Aorta (tissue), 5 donors: ENCODE data around the gene RBM11. TPM values are rescaled to one million over a fixed set of nuclear protein-coding genes. Genes with fewer than 3 reads are reported as not detected.
A peak's percentile ranks its signal among the peaks of the same experiment; 100 is the strongest.

ENCODE experiments used
- ATAC-seq: fragments of 200-7000 bp; cut with Tn5 transposase; one replicate; pipeline ENCODE4 v1.9.1; 2022; ENCODE audit warnings: moderate library complexity; ENCODE audit not compliant: low FRiP score
- DNase-seq, 2 donors: peaks; one replicate each; pipeline ENCODE4 v3.0.0-alpha.2; 2020
- H3K27ac ChIP-seq, 2 donors: one replicate each; pipeline ENCODE4 v1.5.1; 2013; ENCODE audit warnings: low read length in 2 of 2, mild to moderate bottlenecking in 2 of 2, moderate library complexity in 2 of 2, control low read depth in 1 of 2, inconsistent platforms in 1 of 2, low read depth in 1 of 2
- H3K27me3 ChIP-seq, 2 donors: one replicate each; pipeline ENCODE4 v1.6.1; 2013; ENCODE audit warnings: control low read depth in 1 of 2, low read length in 1 of 2, mild to moderate bottlenecking in 1 of 2, moderate library complexity in 1 of 2; ENCODE audit not compliant: insufficient read depth in 2 of 2, control insufficient read depth in 1 of 2
- H3K36me3 ChIP-seq, 2 donors: one replicate each; pipeline ENCODE4 v1.6.1; 2013; ENCODE audit warnings: control low read depth in 1 of 2, low read length in 1 of 2, mild to moderate bottlenecking in 1 of 2; ENCODE audit not compliant: insufficient read depth in 2 of 2, control insufficient read depth in 1 of 2
- H3K4me1 ChIP-seq, 2 donors: one replicate each; pipeline ENCODE4 v1.6.1; 2013; ENCODE audit warnings: low read length in 2 of 2, control low read depth in 1 of 2, mild to moderate bottlenecking in 1 of 2, moderate library complexity in 1 of 2; ENCODE audit not compliant: insufficient read depth in 2 of 2, control insufficient read depth in 1 of 2
- H3K4me3 ChIP-seq, 2 donors: one replicate each; pipeline ENCODE4 v1.5.1; 2013; ENCODE audit warnings: low read length in 2 of 2, control low read depth in 1 of 2, mild to moderate bottlenecking in 1 of 2
- H3K9me3 ChIP-seq: one replicate; pipeline ENCODE4 v1.6.1; 2013; ENCODE audit warnings: mild to moderate bottlenecking, low read length; ENCODE audit not compliant: control insufficient read depth
- WGBS, 2 donors: extraction: QIAGEN DNeasy Blood & Tissue Kit; methylation state at CpG; one replicate each; pipeline ENCODE4 v1.1.7; 2013; 5-methylcytosine and 5-hydroxymethylcytosine counted together
- intact Hi-C, 2 donors: fragments of 100-400 bp; cut with DNase I; formaldehyde crosslinking; loops; one replicate each; pipeline versions ENCODE4 v1.14.2 to v1.15.0; 2022
- polyA plus RNA-seq, 2 donors: library from polyadenylated mRNA; stranded (reverse); fragments of 200-250 nt; gene quantifications; one replicate each; pipeline ENCODE4 v1.2.3, GENCODE V29; 2013
- total RNA-seq, 2 donors: library from RNA; stranded (reverse); fragmentation: NEBNext Ultra II Directional; extraction: Animal tissue kit (Norgen Biotek cat#: 25700); gene quantifications; one replicate each; pipeline ENCODE4 v1.2.1, GENCODE V29; 2021
- donor health status: healthy with polysubstance abuse.
- donor health status: Bipolar disorder and iron deficiency.
- donor health status: DM: no; HTN: no; CAD: no.
- donor health status: DM: no; HTN: no; CAD: no.
- donor health status: DM: yes; HTN: yes; CAD: no.

Gene RBM11
- total and polyA plus RNA-seq, 4 donors, result 1.1 to 1.7 (median 1.4) TPM; not detected in 1

DNA sequence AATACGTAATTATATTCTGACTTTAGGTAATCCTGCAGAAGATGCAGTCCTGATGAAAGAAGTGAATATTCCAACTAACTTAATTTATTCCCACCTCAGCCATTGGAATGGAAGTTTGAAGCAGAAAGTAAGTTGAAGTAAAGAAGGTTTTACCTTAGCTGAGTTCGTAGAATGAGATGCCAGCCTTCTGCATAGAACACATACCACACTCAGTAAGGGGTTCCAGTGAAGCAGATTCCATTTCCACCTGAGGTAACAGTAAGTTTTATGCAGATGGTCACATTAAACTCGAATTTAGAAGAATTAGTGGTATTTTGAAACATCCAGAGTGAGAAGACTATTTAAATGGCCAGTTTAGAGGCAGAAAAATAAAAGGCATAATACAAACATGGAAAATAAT is 20.2 kb downstream of the RBM11 start:
- DNase-seq (no peak), ATAC-seq (no peak)
- Histone ChIP-seq H3K9me3 (no peaks in the 10 kb centered on the region), H3K4me1 (no peaks in the 10 kb centered on the region), H3K27ac (no peak overlapping the region), H3K36me3 (no peaks in the 10 kb centered on the region), H3K27me3 (no peaks in the 10 kb centered on the region), H3K4me3 (no peak overlapping the region)
- intact Hi-C loops, result no loop called here
- whole genome bisulfite sequencing, 2 donors, result 46 to 49% methylated on average over 3 of the region's 3 CpGs

DNA sequence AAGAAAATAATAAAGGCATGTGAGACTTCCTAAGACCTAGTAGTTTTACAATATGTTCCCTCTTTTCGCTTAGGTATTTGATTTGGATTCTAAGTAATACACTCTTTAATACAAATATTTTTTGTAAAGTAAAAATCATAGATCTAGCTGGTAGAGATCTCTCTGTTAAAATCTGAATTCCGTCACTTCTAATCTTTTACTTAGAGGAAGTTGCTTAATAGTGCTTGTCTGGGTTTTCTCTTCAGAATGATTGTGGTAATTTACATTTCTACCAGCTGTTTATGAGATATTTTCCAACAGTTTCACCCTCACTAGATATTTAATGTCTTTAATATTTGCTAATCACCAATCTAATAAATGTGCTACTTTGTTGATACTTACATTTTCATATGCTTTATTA is 23.3 kb downstream of the RBM11 start:
- Histone ChIP-seq H3K4me1 (no peaks in the 10 kb centered on the region), H3K9me3 (peaks cover 2% of the 10 kb centered on the region), H3K27ac (no peak overlapping the region), H3K27me3 (no peaks in the 10 kb centered on the region), H3K36me3 (no peaks in the 10 kb centered on the region), H3K4me3 (no peak overlapping the region)
- ATAC-seq (no peak), DNase-seq (no peak)
- intact Hi-C loops, result no loop called here
- WGBS, 2 donors, result 69 to 70% methylated on average over 2 of the region's 2 CpGs

- no peak for DNase-seq
- H3K27ac ChIP-seq, result no peak overlapping the region
- intact Hi-C loops, result no loop called here
- no peaks in the 10 kb centered on the region for H3K4me1 ChIP-seq
- no peak overlapping the region for H3K4me3 ChIP-seq
- H3K36me3 ChIP-seq, result no peaks in the 10 kb centered on the region
- no peaks in the 10 kb centered on the region for H3K27me3 ChIP-seq
- 31 to 32% methylated on average over 2 of the region's 2 CpGs for WGBS, 2 donors
- no peak for ATAC-seq
- H3K9me3 ChIP-seq, result peaks cover 2% of the 10 kb centered on the region
Observed at GRCh38 chr21:14241297-14241696, 25.3 kb downstream of the RBM11 start.

DNA sequence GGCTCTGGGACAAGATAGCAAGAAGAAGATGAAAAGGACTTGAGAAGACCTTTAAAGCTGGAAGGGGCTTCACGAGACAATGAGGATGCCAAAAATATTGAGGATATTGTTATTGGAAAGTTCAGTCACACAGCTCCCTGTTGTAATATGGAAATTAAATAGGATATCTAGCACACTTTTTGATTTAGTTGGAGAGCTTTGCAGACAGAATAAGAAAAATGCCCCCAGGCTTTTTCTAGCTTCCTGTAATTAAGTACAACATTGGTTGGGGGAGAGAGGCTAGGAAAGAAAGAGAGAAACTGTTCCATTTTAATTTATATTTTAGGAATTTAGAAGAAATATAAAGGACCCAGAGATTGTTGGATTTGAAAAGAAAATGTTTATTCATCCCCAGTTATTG is 27.5 kb downstream of the RBM11 start:
- Histone ChIP-seq H3K36me3 (no peaks in the 10 kb centered on the region), H3K27me3 (no peaks in the 10 kb centered on the region), H3K4me3 (no peak overlapping the region), H3K4me1 (no peaks in the 10 kb centered on the region), H3K9me3 (peaks cover 2% of the 10 kb centered on the region), H3K27ac (no peak overlapping the region)
- DNase-seq, result no peak
- 32 to 74% methylated on average over 1 of the region's 1 CpG for WGBS, 2 donors
- intact Hi-C loops, result no loop called here
- ATAC-seq, result no peak

DNA sequence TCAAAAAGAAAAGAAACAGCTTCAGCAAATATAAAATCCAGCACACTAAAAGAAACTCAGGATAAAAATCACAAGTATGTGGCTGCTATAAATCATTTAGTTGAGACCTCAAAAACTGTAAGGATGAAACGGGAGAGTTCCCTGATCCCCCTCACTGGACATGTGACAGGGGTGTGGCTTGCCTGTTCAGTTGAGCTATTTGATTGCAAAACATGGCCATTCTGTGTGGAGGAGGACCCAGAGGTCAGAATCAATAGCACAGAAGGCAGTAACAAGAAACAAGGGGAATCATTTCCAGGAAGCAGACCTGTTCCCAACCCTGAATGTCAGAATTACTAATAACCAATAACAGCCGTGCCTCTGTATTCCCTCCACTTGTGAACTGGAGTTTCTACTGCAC is 27.9 kb downstream of the RBM11 start:
- Histone ChIP-seq H3K9me3 (peaks cover 2% of the 10 kb centered on the region), H3K27me3 (no peaks in the 10 kb centered on the region), H3K4me3 (no peak overlapping the region), H3K27ac (no peak overlapping the region), H3K36me3 (no peaks in the 10 kb centered on the region), H3K4me1 (no peaks in the 10 kb centered on the region)
- 12 to 36% methylated on average over 2 of the region's 2 CpGs for WGBS, 2 donors
- DNase-seq (no peak), ATAC-seq (no peak)
- intact Hi-C loops, result no loop called here

DNA sequence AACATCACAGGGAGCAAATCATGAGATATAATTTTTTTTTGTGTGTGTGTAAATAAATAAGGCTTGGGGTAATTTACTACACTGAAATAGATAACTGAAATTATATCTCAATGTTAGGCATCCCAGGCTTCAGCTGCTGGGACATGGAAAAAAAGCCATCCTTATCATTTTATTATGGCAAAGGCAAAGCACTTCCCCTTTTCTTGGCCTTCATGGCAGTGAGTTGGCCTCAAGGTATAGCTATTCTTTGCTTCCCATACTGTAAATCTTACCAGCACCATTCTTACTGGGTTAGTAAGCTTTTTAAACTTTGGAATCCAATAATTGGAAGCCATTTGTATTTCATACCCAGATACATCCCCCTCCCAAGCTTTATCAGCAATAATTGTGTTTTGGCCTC is 29.0 kb downstream of the RBM11 start:
- no peaks in the 10 kb centered on the region for H3K4me1 ChIP-seq
- no peaks in the 10 kb centered on the region for H3K27me3 ChIP-seq
- no peak for DNase-seq
- H3K27ac ChIP-seq, result no peak overlapping the region
- no peak overlapping the region for H3K4me3 ChIP-seq
- ATAC-seq, result no peak
- H3K9me3 ChIP-seq, result peaks cover 2% of the 10 kb centered on the region
- intact Hi-C loops, result no loop called here
- no peaks in the 10 kb centered on the region for H3K36me3 ChIP-seq

DNA sequence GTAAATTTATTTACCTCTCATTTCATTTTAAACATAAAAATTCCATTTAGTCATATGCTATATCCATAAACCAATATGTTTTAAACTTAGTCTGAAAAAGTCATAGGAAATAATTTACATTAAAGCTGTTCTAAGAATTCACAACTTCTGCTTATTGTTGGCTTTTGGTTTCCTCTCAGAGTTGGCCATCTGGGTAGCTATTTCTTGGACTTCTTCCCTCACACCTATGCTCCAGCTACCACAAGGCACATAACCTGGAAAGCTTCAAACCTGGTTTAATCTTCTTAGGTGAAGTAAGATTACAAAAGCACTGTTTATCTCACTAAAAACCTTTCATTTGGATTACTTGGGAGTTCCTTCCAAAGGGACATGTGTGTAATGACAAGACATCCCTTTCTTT is 29.8 kb downstream of the RBM11 start:
- H3K36me3 ChIP-seq, result no peaks in the 10 kb centered on the region
- no peaks in the 10 kb centered on the region for H3K4me1 ChIP-seq
- no peak for DNase-seq
- peaks cover 2% of the 10 kb centered on the region for H3K9me3 ChIP-seq
- H3K27ac ChIP-seq, result no peak overlapping the region
- no peaks in the 10 kb centered on the region for H3K27me3 ChIP-seq
- intact Hi-C loops, result no loop called here
- ATAC-seq, result no peak
- H3K4me3 ChIP-seq, result no peak overlapping the region

GRCh38 chr21:14251336-14251735 is 35.4 kb downstream of the RBM11 start:
- DNase-seq (no peak), ATAC-seq (no peak)
- H3K9me3 ChIP-seq, result no peaks in the 10 kb centered on the region
- H3K4me1 ChIP-seq, result no peaks in the 10 kb centered on the region
- no peak overlapping the region for H3K27ac ChIP-seq
- H3K36me3 ChIP-seq, result no peaks in the 10 kb centered on the region
- no peaks in the 10 kb centered on the region for H3K27me3 ChIP-seq
- WGBS, 2 donors, result 46 to 47% methylated on average over 1 of the region's 1 CpG
- H3K4me3 ChIP-seq, result no peak overlapping the region
- intact Hi-C loops, result loop anchor here (10.0 kb wide), 2 partner anchors 603 to 1343 kb away; no protein-coding TSS in a partner anchor

DNA sequence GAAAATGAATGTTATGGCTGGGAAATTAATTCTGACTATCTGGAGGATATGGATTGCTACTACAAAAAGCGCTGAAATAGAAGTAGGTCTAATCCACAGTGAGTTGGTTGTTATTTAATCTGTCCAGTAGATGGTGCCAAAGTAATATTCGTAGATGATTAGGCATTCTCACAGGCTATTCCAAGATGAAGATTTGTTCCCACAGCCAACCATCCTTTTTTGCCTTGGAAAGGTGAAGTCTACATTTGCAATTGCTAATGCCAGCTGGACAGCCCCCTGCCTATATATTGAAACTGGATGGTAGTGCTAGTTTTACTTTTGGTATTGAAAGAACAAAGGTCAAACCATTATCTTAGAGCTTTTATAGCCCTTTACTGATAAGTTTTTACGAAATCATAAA is 43.8 kb downstream of the RBM11 start:
- ATAC-seq (peak; percentile 76), DNase-seq (no peak)
- H3K36me3 ChIP-seq, result no peaks in the 10 kb centered on the region
- 12 to 20% methylated on average over 3 of the region's 3 CpGs for WGBS, 2 donors
- no peaks in the 10 kb centered on the region for H3K27me3 ChIP-seq
- H3K27ac ChIP-seq, result no peak overlapping the region
- intact Hi-C loops, result loop anchor here (5.0 to 10.0 kb wide), 3 partner anchors 595 to 1335 kb away; no protein-coding TSS in a partner anchor
- H3K9me3 ChIP-seq, result no peaks in the 10 kb centered on the region
- no peaks in the 10 kb centered on the region for H3K4me1 ChIP-seq
- no peak overlapping the region for H3K4me3 ChIP-seq
